D721Med (cell line): ENCODE measurements around the gene TOLLIP.

Source experiments
- DNase-seq: peaks from one replicate; pipeline ENCODE4 v3.0.0; 2011; ENCODE audit warnings: low spot score; ENCODE audit not compliant: insufficient read length
- FAIRE-seq: peaks from 2 replicates; lab custom pipeline; 2011; peaks lifted over from hg19 to GRCh38; lab: Jason Lieb, UNC
- TF ChIP-seq, protein P1 (sequence below): IDR thresholded peaks from 2 replicates; pipeline ENCODE4 v1.5.1; 2012; ENCODE audit warnings: mild to moderate bottlenecking, control low read depth; ENCODE audit not compliant: insufficient read depth; ENCODE audit errors: missing control alignments

TOLLIP gene

GRCh38 chr11:1335264-1335810 is 25.9 kb upstream of the TOLLIP start:
- TF ChIP-seq, protein P1, sequence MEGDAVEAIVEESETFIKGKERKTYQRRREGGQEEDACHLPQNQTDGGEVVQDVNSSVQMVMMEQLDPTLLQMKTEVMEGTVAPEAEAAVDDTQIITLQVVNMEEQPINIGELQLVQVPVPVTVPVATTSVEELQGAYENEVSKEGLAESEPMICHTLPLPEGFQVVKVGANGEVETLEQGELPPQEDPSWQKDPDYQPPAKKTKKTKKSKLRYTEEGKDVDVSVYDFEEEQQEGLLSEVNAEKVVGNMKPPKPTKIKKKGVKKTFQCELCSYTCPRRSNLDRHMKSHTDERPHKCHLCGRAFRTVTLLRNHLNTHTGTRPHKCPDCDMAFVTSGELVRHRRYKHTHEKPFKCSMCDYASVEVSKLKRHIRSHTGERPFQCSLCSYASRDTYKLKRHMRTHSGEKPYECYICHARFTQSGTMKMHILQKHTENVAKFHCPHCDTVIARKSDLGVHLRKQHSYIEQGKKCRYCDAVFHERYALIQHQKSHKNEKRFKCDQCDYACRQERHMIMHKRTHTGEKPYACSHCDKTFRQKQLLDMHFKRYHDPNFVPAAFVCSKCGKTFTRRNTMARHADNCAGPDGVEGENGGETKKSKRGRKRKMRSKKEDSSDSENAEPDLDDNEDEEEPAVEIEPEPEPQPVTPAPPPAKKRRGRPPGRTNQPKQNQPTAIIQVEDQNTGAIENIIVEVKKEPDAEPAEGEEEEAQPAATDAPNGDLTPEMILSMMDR, result no peak
- DNase-seq (no peak), FAIRE-seq (no peak)

DNA sequence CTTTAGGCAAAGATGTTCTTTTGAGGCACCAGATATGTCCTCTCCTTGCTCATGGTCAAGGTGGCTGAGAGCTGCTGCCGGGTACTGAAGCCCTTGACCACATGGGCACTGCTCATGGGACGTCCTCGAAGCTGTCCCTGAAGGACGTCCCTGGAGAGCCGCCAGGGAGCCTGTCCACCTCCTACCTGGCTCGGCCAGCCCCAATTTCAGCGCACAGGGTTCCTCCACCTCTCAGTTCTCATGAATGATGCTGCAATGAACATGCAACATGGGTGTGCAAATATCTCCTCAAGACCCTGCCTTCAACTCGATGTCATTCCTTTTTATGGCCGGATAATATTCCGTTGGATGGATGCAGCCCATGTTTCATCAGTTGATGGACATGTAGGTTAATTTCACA is 24.4 kb upstream of the TOLLIP start:
- no peak for FAIRE-seq

DNA sequence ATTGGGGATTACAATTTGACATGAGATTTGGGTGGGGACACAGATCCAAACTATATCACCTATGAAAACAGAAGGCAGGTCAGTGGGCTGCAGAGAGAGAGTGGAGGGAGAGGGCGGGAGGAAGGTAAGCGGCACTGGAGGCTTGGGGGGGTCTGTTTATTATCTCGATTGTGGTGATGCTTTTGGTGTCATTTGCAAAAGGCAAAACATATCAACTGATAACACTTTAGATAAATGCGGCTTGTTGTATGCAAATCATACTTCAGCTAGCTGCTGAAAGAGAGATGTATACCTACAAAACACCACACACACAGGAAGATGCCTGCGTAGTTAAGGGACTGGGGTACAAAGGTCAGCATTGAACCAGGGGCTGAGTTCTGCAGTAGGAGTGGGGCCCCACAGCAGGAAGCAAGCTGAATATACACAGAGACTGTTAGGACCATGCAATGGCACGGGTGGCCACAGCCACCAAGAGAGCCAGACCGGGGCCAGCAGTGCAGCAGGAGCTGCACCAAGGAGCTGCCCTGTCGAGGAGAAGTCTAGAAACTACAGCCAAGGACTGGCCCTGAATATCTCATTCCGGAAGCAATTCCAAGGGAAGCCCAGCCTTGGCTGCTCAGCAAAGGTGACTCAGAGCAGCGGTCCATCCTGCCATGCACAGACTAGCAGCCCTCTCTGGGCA is 23.8 kb upstream of the TOLLIP start:
- TF ChIP-seq, protein P1, result no peak
- DNase-seq, result no peak
- no peak for FAIRE-seq

More for the DNA sequence above, 24.4 kb upstream of the TOLLIP start:
- no peak for DNase-seq
- TF ChIP-seq, protein P1, result no peak

- FAIRE-seq (no peak), DNase-seq (no peak)
- TF ChIP-seq, protein P1, result no peak
Measured at GRCh38 chr11:1330473-1330872, 21.0 kb upstream of the TOLLIP start.

DNA sequence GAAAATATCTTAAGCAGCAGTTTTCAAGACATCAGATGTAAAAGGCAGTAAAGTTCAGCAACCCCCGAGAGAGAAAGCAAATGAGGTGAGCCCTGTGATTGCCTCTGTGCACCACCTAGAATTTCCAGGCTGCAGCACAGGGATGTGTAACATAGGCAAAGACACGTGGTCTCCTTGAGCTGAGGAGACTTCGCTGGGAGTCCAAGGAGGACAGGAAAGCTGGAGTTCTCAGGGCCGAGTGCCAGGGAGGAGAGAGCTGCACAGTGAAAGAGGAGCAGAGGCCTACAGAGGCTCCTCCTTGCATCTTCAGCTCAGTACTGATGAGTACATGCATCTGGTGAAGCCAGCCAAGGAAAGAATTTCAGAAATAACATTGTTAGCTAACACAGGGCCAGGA is 17.6 kb upstream of the TOLLIP start:
- DNase-seq (no peak), FAIRE-seq (no peak)
- TF ChIP-seq, protein P1, result no peak

DNA sequence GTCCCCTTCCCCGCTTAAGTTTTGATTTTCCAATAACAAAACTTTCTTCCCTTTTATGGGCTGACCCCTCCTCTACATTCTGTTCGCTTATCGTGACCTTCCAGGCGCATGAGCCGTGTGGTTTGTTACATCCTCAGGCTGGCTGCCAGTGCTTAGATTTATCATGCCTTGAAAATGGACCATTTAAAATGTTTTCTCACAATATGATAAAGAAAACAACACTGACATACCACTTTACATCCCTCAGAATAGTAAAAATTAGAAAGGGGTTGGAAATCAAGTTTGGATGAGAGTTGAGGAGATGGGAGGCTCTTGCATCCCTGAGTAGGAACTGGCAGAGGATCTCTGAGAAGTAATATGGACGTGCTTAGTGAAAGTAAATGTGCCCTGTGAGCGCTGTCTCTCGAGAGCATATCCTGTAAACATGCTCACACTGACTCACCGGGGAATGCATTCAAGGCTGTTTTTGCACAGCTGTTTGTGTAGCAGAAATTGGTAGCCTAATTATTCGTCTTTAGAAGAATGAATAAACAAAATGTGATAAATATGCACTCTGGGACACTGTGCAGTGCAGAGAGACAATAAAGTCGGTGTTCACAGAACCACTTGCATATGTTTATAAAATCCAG is 17.1 kb upstream of the TOLLIP start:
- no peak for DNase-seq
- no peak for FAIRE-seq

More for the DNA sequence above, 17.1 kb upstream of the TOLLIP start:
- TF ChIP-seq, protein P1, result no peak
